Measurements from ENCODE around the gene STUM. TPM values are rescaled to one million over a fixed set of nuclear protein-coding genes. Genes with fewer than 3 reads are reported as not detected.

STUM gene
- total RNA-seq, 1 donor from 2014 or later = not detected

DNA sequence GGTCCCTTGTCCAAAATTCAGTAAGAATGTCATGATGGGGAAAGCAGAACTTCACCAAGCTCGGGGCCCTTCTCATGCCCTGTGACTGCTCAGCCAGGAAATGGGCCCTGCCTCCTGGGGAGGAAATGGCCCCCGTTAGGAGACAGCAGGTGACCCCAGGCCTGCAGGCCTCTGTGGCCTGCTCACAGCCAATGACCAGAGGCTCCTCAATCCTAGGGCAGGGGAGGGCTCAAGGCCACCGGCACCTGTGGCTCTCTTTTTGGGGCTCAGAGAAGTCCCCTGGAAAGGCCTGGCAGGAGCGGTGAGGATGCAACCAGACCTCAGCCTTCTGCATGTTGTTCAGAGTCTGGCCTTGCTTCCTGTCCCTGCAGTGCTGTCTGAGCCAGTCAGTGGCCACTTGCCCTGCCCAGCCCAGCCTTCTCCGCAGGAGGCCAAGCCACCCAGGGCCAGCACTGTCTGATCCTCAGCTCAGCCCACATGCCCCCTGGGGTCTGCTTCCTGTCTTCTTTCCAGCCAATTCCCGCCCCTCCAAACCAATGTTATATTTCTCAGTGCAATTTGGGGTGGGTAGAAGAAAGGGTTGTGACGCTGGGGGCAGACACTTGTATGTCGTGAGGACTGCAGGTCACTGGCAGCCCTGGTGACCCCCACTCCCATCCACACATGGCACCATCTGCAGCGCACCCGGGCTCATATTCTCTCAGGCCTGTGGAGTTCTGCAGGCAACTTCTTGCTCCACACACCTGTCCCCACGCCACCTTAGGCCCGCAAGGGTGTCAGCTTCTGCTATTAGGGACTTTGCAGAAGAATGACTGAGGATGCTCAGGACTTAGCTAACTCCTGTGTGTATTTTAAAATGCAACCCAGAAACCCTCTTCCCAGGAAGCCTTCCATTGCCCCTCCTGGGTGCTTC, 106.9 kb downstream of the STUM start:
- Mint-ChIP-seq H3K36me3 (no peaks in the 10 kb centered on the region), H3K27me3 (ENCODE audit: insufficient read depth, low read depth) (peaks cover 11% of the 10 kb centered on the region), H3K9me3 (no peaks in the 10 kb centered on the region), H3K27ac (no peak overlapping the region), H3K4me3 (no peak overlapping the region), H3K4me1 (peaks cover 66% of the 10 kb centered on the region)
- H3K4me1 ChIP-seq = peaks cover 58% of the 10 kb centered on the region
- H3K27me3 ChIP-seq = no peaks in the 10 kb centered on the region
- H3K27ac ChIP-seq = no peak overlapping the region
- H3K9me3 ChIP-seq (ENCODE audit: low read depth) = no peaks in the 10 kb centered on the region
- H4K20me1 ChIP-seq (ENCODE audit: low read depth) = no peaks in the 10 kb centered on the region
- H3K79me2 ChIP-seq (ENCODE audit: low read depth) = no peaks in the 10 kb centered on the region
- no peak overlapping the region for H2AFZ ChIP-seq (replicated peaks)
- DNase-seq (ENCODE audit: low spot score) = no peak
- H3K9ac ChIP-seq = no peak overlapping the region
- peaks cover 34% of the 10 kb centered on the region for H3F3A ChIP-seq (ENCODE audit: low read depth)
- no peaks in the 10 kb centered on the region for H3K36me3 ChIP-seq
- no peak overlapping the region for H3K4me2 ChIP-seq
- no peak overlapping the region for H3K4me3 ChIP-seq
- TF ChIP-seq EZH2 (IDR thresholded peaks at IDR 0.05) (no peak), EZH2phosphoT487 (IDR thresholded peaks at IDR 0.05) (no peak)
- TF ChIP-seq, protein P1, sequence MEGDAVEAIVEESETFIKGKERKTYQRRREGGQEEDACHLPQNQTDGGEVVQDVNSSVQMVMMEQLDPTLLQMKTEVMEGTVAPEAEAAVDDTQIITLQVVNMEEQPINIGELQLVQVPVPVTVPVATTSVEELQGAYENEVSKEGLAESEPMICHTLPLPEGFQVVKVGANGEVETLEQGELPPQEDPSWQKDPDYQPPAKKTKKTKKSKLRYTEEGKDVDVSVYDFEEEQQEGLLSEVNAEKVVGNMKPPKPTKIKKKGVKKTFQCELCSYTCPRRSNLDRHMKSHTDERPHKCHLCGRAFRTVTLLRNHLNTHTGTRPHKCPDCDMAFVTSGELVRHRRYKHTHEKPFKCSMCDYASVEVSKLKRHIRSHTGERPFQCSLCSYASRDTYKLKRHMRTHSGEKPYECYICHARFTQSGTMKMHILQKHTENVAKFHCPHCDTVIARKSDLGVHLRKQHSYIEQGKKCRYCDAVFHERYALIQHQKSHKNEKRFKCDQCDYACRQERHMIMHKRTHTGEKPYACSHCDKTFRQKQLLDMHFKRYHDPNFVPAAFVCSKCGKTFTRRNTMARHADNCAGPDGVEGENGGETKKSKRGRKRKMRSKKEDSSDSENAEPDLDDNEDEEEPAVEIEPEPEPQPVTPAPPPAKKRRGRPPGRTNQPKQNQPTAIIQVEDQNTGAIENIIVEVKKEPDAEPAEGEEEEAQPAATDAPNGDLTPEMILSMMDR (IDR thresholded peaks at IDR 0.05) = no peak

DNA sequence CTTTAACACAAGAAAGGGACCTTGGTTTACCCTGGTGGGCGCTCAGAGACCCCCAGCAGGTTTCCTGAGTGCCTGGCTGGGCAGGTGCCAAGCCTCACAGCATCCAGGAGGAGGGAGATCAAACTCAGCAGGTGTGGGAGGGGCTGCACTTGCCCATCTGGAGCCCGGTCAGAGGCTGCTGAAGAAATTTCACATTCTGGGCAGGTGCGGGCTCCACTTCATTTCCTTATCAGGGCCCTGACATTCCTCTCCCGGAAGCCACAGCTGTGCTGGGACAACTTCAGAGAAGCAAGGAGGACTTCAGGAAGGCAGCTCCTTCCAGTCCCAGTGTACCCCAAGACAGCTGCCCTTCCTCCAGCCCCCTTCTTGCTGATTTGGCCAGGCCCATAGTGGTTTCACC, 107.6 kb downstream of the STUM start:
- H3K36me3 Mint-ChIP-seq = no peaks in the 10 kb centered on the region
- H3K27ac Mint-ChIP-seq = no peak overlapping the region
- Histone ChIP-seq H3K4me3 (no peak overlapping the region), H3K79me2 (ENCODE audit: low read depth) (no peaks in the 10 kb centered on the region), H4K20me1 (ENCODE audit: low read depth) (no peaks in the 10 kb centered on the region), H3F3A (ENCODE audit: low read depth) (peaks cover 33% of the 10 kb centered on the region), H3K9ac (no peak overlapping the region), H2AFZ (replicated peaks) (no peak overlapping the region), H3K4me1 (peaks cover 59% of the 10 kb centered on the region), H3K27me3 (no peaks in the 10 kb centered on the region), H3K9me3 (ENCODE audit: low read depth) (no peaks in the 10 kb centered on the region), H3K36me3 (no peaks in the 10 kb centered on the region), H3K4me2 (no peak overlapping the region), H3K27ac (no peak overlapping the region)
- H3K9me3 Mint-ChIP-seq = no peaks in the 10 kb centered on the region
- DNase-seq (ENCODE audit: low spot score) = no peak
- no peak for TF ChIP-seq EZH2 (IDR thresholded peaks at IDR 0.05)
- TF ChIP-seq, protein P1 (IDR thresholded peaks at IDR 0.05) = no peak
- TF ChIP-seq EZH2phosphoT487 (IDR thresholded peaks at IDR 0.05) = no peak
- no peak overlapping the region for H3K4me3 Mint-ChIP-seq
- H3K27me3 Mint-ChIP-seq (ENCODE audit: insufficient read depth, low read depth) = peaks cover 11% of the 10 kb centered on the region
- H3K4me1 Mint-ChIP-seq = peaks cover 68% of the 10 kb centered on the region

DNA sequence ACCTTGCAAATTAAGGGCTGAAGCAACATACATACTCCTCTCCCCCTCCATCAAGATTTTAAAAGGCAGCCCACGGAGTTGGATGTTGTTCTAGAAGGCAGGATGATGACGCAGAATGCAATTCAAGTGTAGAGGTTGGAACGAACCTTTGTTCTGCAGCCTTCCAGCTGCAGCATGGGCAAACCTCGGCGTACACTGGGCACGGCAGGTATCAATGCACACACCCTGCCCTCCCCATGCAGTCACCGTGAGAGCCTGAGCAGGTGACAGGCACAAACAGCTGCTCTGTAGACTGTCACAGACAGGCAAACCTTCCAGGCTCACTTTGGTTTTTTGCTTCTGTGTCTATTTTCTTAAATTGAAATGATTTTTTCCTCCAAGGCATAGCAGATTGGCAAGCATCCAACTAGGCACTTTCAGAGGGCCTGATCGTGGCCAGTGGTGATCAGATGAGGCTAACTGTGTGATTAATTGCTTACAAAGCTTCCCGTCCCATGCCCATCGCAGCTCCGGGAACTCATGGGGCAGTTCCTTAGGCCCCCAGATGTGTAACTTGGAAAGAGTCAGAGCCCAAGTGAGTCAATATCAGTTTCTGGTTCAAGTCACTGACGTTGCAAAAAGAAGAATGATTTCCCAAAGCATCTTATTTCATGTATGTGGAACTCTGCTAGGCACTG, 108.2 kb downstream of the STUM start:
- Mint-ChIP-seq H3K27ac (peak overlapping the region; percentile 89), H3K27me3 (ENCODE audit: insufficient read depth, low read depth) (peaks cover 11% of the 10 kb centered on the region), H3K36me3 (no peaks in the 10 kb centered on the region), H3K4me1 (peaks cover 72% of the 10 kb centered on the region), H3K4me3 (no peak overlapping the region), H3K9me3 (no peaks in the 10 kb centered on the region)
- no peak for DNase-seq (ENCODE audit: low spot score)
- Histone ChIP-seq H3K4me1 (peaks cover 61% of the 10 kb centered on the region), H3K4me3 (no peak overlapping the region), H3F3A (ENCODE audit: low read depth) (peaks cover 33% of the 10 kb centered on the region), H4K20me1 (ENCODE audit: low read depth) (no peaks in the 10 kb centered on the region), H2AFZ (replicated peaks) (no peak overlapping the region), H3K9ac (no peak overlapping the region), H3K27ac (no peak overlapping the region), H3K79me2 (ENCODE audit: low read depth) (no peaks in the 10 kb centered on the region), H3K9me3 (ENCODE audit: low read depth) (no peaks in the 10 kb centered on the region), H3K4me2 (no peak overlapping the region), H3K27me3 (no peaks in the 10 kb centered on the region), H3K36me3 (no peaks in the 10 kb centered on the region)
- TF ChIP-seq EZH2 (IDR thresholded peaks at IDR 0.05) = no peak
- no peak for TF ChIP-seq EZH2phosphoT487 (IDR thresholded peaks at IDR 0.05)
- TF ChIP-seq, protein P1 (IDR thresholded peaks at IDR 0.05) = no peak

Data from neural progenitor cell (in vitro differentiated cells).